BLaER1 (cell line): ENCODE data around the gene TBC1D3G.
"Not testable (repeated sequence)": the region's sequence is repeated elsewhere in the genome, so short reads cannot be mapped to it uniquely, and the experiment has no call there.

Source experiments
- H3K27ac ChIP-seq: shearing (Covaris generic); formaldehyde crosslinking; 2 replicates; pipeline ENCODE4 v1.8.1; 2022
- H3K27me3 ChIP-seq: shearing (Covaris generic); formaldehyde crosslinking; 2 replicates; pipeline ENCODE4 v1.8.1; 2022
- H3K36me3 ChIP-seq: shearing (Covaris generic); formaldehyde crosslinking; 2 replicates; pipeline ENCODE4 v1.8.1; 2022
- H3K4me1 ChIP-seq: shearing (Covaris generic); formaldehyde crosslinking; 2 replicates; pipeline ENCODE4 v1.8.1; 2022
- H3K4me2 ChIP-seq: shearing (Covaris generic); formaldehyde crosslinking; 2 replicates; pipeline ENCODE4 v1.8.1; 2022
- H3K4me3 ChIP-seq: shearing (Covaris generic); formaldehyde crosslinking; 2 replicates; pipeline ENCODE4 v1.8.1; 2022
- H3K9ac ChIP-seq: shearing (Covaris generic); formaldehyde crosslinking; 2 replicates; pipeline ENCODE4 v1.8.1; 2022
- H3K9me3 ChIP-seq: shearing (Covaris generic); formaldehyde crosslinking; 2 replicates; pipeline ENCODE4 v1.8.1; 2022
- H4K20me1 ChIP-seq: shearing (Covaris generic); formaldehyde crosslinking; 2 replicates; pipeline ENCODE4 v1.8.1; 2022

TBC1D3G gene

GRCh38 chr17:36323584-36323983, at the start of gene TBC1D3G:
TSS of gene TBC1D3G (plus strand) at chr17:36323884. CDS start at chr17:36325412, 1,528 bp downstream.
- not testable (repeated sequence) for H3K4me1 ChIP-seq, H3K4me3 ChIP-seq, H3K27ac ChIP-seq, H4K20me1 ChIP-seq, H3K27me3 ChIP-seq, H3K4me2 ChIP-seq, H3K9ac ChIP-seq, H3K36me3 ChIP-seq, H3K9me3 ChIP-seq

- H3K27ac ChIP-seq, H3K4me2 ChIP-seq, H3K4me3 ChIP-seq, H3K9ac ChIP-seq, H3K27me3 ChIP-seq, H3K9me3 ChIP-seq, H3K36me3 ChIP-seq, H3K4me1 ChIP-seq, H4K20me1 ChIP-seq: not testable (repeated sequence)
Observed at GRCh38 chr17:36283256-36283655, 40.4 kb upstream of the TBC1D3G start.

- H3K36me3 ChIP-seq, H3K4me2 ChIP-seq, H3K27ac ChIP-seq, H4K20me1 ChIP-seq, H3K27me3 ChIP-seq, H3K4me1 ChIP-seq, H3K9me3 ChIP-seq, H3K4me3 ChIP-seq, H3K9ac ChIP-seq: not testable (repeated sequence)
Observed at GRCh38 chr17:36284219-36284618, 39.5 kb upstream of the TBC1D3G start.

GRCh38 chr17:36289965-36290612, 33.6 kb upstream of the TBC1D3G start:
- not testable (repeated sequence) for H3K9ac ChIP-seq, H3K27ac ChIP-seq, H3K27me3 ChIP-seq, H3K4me1 ChIP-seq, H3K4me2 ChIP-seq, H3K36me3 ChIP-seq, H4K20me1 ChIP-seq, H3K9me3 ChIP-seq, H3K4me3 ChIP-seq

GRCh38 chr17:36295161-36295560, 28.5 kb upstream of the TBC1D3G start:
- not testable (repeated sequence) for H3K9ac ChIP-seq, H3K36me3 ChIP-seq, H3K9me3 ChIP-seq

GRCh38 chr17:36315736-36316135, 7.9 kb upstream of the TBC1D3G start:
- not testable (repeated sequence) for H3K4me3 ChIP-seq, H3K9me3 ChIP-seq, H4K20me1 ChIP-seq, H3K27me3 ChIP-seq, H3K4me2 ChIP-seq, H3K27ac ChIP-seq, H3K4me1 ChIP-seq, H3K36me3 ChIP-seq, H3K9ac ChIP-seq

More at GRCh38 chr17:36295161-36295560, 28.5 kb upstream of the TBC1D3G start:
- not testable (repeated sequence) for H3K27me3 ChIP-seq, H3K4me3 ChIP-seq, H3K4me1 ChIP-seq, H4K20me1 ChIP-seq, H3K4me2 ChIP-seq, H3K27ac ChIP-seq

- not testable (repeated sequence) for H3K27me3 ChIP-seq, H3K4me1 ChIP-seq, H3K9ac ChIP-seq, H4K20me1 ChIP-seq, H3K36me3 ChIP-seq, H3K4me3 ChIP-seq, H3K27ac ChIP-seq, H3K4me2 ChIP-seq, H3K9me3 ChIP-seq
Observed at GRCh38 chr17:36362496-36362895, 38.8 kb downstream of the TBC1D3G start.

GRCh38 chr17:36375938-36376337, 52.3 kb downstream of the TBC1D3G start:
- H3K9ac ChIP-seq, H3K36me3 ChIP-seq, H3K4me1 ChIP-seq, H3K9me3 ChIP-seq, H3K4me2 ChIP-seq, H3K4me3 ChIP-seq, H3K27me3 ChIP-seq, H3K27ac ChIP-seq, H4K20me1 ChIP-seq: not testable (repeated sequence)
